Endothelial cell of umbilical vein (primary cell): ENCODE measurements around the gene ZC3H12C. TPM values are rescaled to one million over a fixed set of nuclear protein-coding genes. Genes with fewer than 3 reads are reported as not detected.

Experiments
- BruUV-seq: library from RNA; stranded (reverse); fragments of 400-500 nt; replicated peaks from 2 replicates; lab custom pipeline; 2021; lab: Mats Ljungman, UMichigan
- CTCF ChIA-PET: fragments of 300-600, 350-600 bp; sonication (Branson Sonifier 250); formaldehyde crosslinking; loops from one replicate; lab custom pipeline; 2021; ENCODE audit warnings: antibody characterized with exemption, inconsistent platforms; lab: Charles Lee
- POLR2A ChIA-PET: fragments of 300-600, 350-600 bp; sonication (Branson Sonifier 250); formaldehyde crosslinking; loops from one replicate; lab custom pipeline; 2021; ENCODE audit warnings: antibody characterized with exemption, inconsistent platforms; lab: Charles Lee
- DNase-seq: peaks from one replicate; pipeline ENCODE4 v3.0.0-alpha.2; 2011; ENCODE audit warnings: low read depth, low spot score
- FAIRE-seq: peaks from 2 replicates; lab custom pipeline; 2011; peaks lifted over from hg19 to GRCh38; lab: Jason Lieb, UNC
- H2AFZ ChIP-seq: 2 replicates; pipeline ENCODE4 v1.6.0; 2012; ENCODE audit warnings: low read depth, low read length, control low read depth, inconsistent platforms
- H3K27ac ChIP-seq: 2 replicates; pipeline ENCODE4 v1.5.1; 2011; ENCODE audit warnings: low read depth, mild to moderate bottlenecking, control low read depth, low read length, moderate library complexity; ENCODE audit not compliant: insufficient read depth
- H3K27me3 ChIP-seq, 2 experiments: 2 replicates each; pipeline versions ENCODE4 v1.6.0 to v1.6.1; 2011; ENCODE audit warnings: low read length in 2 of 2, mixed read lengths in 1 of 2; ENCODE audit not compliant: control insufficient read depth in 2 of 2, insufficient read depth in 2 of 2
- H3K36me3 ChIP-seq, 2 experiments: 2 replicates in 1 of 2; 3 replicates in 1 of 2; pipeline ENCODE4 v1.5.1; 2011; ENCODE audit warnings: low read length in 2 of 2, mild to moderate bottlenecking in 1 of 2, moderate library complexity in 1 of 2; ENCODE audit not compliant: control insufficient read depth in 2 of 2, insufficient read depth in 2 of 2; ENCODE audit errors: extremely low read depth in 1 of 2
- H3K4me1 ChIP-seq: 3 replicates; pipeline ENCODE4 v1.5.1; 2011; ENCODE audit warnings: mild to moderate bottlenecking, low read length; ENCODE audit not compliant: control insufficient read depth, insufficient read depth; ENCODE audit errors: extremely low read depth
- H3K4me2 ChIP-seq: 2 replicates; pipeline ENCODE4 v1.6.1; 2011; ENCODE audit warnings: low read length, control low read depth, mixed read lengths; ENCODE audit not compliant: insufficient read depth
- H3K4me3 ChIP-seq, 3 experiments: fragments of 200-600 bp in 1 of 3; sonication (generic), shearing (Covaris generic) in 1 of 3; replicated peaks in 1 of 3; 2 replicates each; pipeline ENCODE4 v1.5.1; 2011 to 2016; ENCODE audit warnings: control low read depth in 3 of 3, low read length in 3 of 3, mild to moderate bottlenecking in 2 of 3, inconsistent platforms in 1 of 3, low read depth in 1 of 3, moderate library complexity in 1 of 3; ENCODE audit not compliant: insufficient read depth in 1 of 3
- H3K79me2 ChIP-seq: 2 replicates; pipeline ENCODE4 v1.6.0; 2012; ENCODE audit warnings: low read length, inconsistent platforms; ENCODE audit not compliant: control insufficient read depth, insufficient read depth
- H3K9ac ChIP-seq: replicated peaks from 2 replicates; pipeline ENCODE3; 2011; ENCODE audit warnings: low read length, control low read depth; ENCODE audit not compliant: insufficient read depth; ENCODE audit errors: extremely low read depth
- H3K9me1 ChIP-seq: replicated peaks from 3 replicates; pipeline ENCODE4 v1.6.0; 2011; ENCODE audit warnings: mild to moderate bottlenecking, low read length; ENCODE audit not compliant: control insufficient read depth, insufficient read depth; ENCODE audit errors: extremely low read depth
- H3K9me3 ChIP-seq: replicated peaks from 2 replicates; pipeline ENCODE4 v1.5.1; 2012; ENCODE audit warnings: low read length, inconsistent platforms; ENCODE audit not compliant: control insufficient read depth, insufficient read depth
- H4K20me1 ChIP-seq: replicated peaks from 2 replicates; pipeline ENCODE3; 2011; ENCODE audit warnings: mild to moderate bottlenecking, low read length; ENCODE audit not compliant: control insufficient read depth, insufficient read depth; ENCODE audit errors: extremely low read depth
- EZH2 ChIP-seq: IDR thresholded peaks from 2 replicates; pipeline ENCODE4 v1.6.1; 2012; ENCODE audit warnings: borderline replicate concordance, low read depth, mild to moderate bottlenecking, moderate library complexity, low read length, inconsistent platforms; ENCODE audit not compliant: severe bottlenecking
- FOS ChIP-seq: IDR thresholded peaks from 2 replicates; pipeline ENCODE4 v1.6.1; 2011; ENCODE audit warnings: mild to moderate bottlenecking, low read length, moderate library complexity, borderline replicate concordance; ENCODE audit not compliant: insufficient read depth
- GATA2 ChIP-seq: IDR thresholded peaks from 2 replicates; pipeline ENCODE4 v1.7.0; 2011; ENCODE audit warnings: low read depth, mild to moderate bottlenecking, moderate library complexity, mixed read lengths, low read length; ENCODE audit not compliant: insufficient read length, insufficient read depth
- JUN ChIP-seq: IDR thresholded peaks from 2 replicates; pipeline ENCODE4 v1.6.1; 2011; ENCODE audit warnings: borderline replicate concordance, low read depth; ENCODE audit not compliant: insufficient read length, insufficient read depth
- MYC ChIP-seq: IDR thresholded peaks from one replicate; pipeline ENCODE4 v1.6.1; 2011; ENCODE audit warnings: mild to moderate bottlenecking, low read depth, low read length
- POLR2AphosphoS5 ChIP-seq: IDR thresholded peaks from 2 replicates; pipeline ENCODE4 v1.6.1; 2012; ENCODE audit warnings: low read depth, mild to moderate bottlenecking, control low read depth, low read length, moderate library complexity; ENCODE audit not compliant: insufficient read depth
- dilution Hi-C: fragments of 300-500 bp; cut with MboI; formaldehyde crosslinking; loops from one replicate; pipeline ENCODE4 v1.15.0; 2019; ENCODE audit warnings: low sequenced_read_pairs; ENCODE audit not compliant: extremely low pct_ligation_motif_present
- intact Hi-C: fragments of 100-400 bp; cut with micrococcal nuclease; formaldehyde crosslinking; loops from one replicate; pipeline ENCODE4 v1.10.0; 2022
- polyA plus RNA-seq, 4 experiments: library from polyadenylated mRNA; depleted of rRNA in 3 of 4; stranded (reverse) in 3 of 4; unstranded in 1 of 4; fragments of >200 nt; gene quantifications; 2 replicates each; pipeline versions ENCODE4 v1.2.1 to v1.2.3, GENCODE V29; 2011 to 2012; ENCODE audit warnings: missing spikeins in 1 of 4
- total RNA-seq: library from RNA; stranded (reverse); gene quantifications from 2 replicates; pipeline ENCODE4 v1.2.3, GENCODE V29; 2021
- TF ChIP-seq, protein P1 (sequence below), 2 donors: IDR thresholded peaks; 1 replicate in 1 of 2; 2 replicates in 1 of 2; pipeline ENCODE4 v1.5.1; 2011; ENCODE audit warnings: low read length in 2 of 2, mild to moderate bottlenecking in 2 of 2, moderate library complexity in 2 of 2, control low read depth in 1 of 2, inconsistent platforms in 1 of 2, low read depth in 1 of 2; ENCODE audit not compliant: insufficient read depth in 1 of 2; ENCODE audit errors: extremely low read depth in 1 of 2
- TF ChIP-seq, protein P2 (sequence below): IDR thresholded peaks from 2 replicates; pipeline ENCODE4 v1.6.1; 2011; ENCODE audit not compliant: insufficient read depth, insufficient read length

ZC3H12C gene
- total and polyA plus RNA-seq, 2 donors (not counting 3 experiments of a cell fraction or from before 2014, with no cell fraction given) = 5.5 to 14.7 TPM

DNA sequence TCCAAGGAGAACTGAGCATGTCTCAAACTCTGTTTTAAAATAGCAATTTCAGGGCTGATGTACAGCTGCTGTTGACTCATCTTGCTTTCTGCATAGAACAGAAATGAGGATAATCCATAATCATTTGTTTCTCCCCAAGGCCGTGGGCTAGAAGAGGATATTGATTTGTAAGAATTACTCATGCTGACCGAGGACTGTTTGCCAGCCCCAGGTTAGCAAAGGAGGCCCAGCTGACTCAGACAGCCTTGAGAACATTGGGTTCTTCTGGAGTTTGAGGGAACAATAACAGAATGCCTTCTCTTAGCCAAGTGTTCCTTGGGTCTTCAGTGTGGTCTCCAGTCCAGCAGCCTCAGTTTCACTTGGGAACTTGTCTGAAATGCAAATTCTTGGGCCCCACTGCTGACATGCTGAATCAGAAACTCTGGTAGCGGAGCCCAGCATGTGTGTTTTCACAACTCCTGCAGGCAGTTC lies 92.0 kb downstream of the ZC3H12C start:
- no peak overlapping the region for H3K4me3 ChIP-seq
- TF ChIP-seq MYC (no peak), EZH2 (no peak), GATA2 (no peak), JUN (no peak), POLR2AphosphoS5 (peak; percentile 50), FOS (peak; percentile 86)
- TF ChIP-seq, protein P1, sequence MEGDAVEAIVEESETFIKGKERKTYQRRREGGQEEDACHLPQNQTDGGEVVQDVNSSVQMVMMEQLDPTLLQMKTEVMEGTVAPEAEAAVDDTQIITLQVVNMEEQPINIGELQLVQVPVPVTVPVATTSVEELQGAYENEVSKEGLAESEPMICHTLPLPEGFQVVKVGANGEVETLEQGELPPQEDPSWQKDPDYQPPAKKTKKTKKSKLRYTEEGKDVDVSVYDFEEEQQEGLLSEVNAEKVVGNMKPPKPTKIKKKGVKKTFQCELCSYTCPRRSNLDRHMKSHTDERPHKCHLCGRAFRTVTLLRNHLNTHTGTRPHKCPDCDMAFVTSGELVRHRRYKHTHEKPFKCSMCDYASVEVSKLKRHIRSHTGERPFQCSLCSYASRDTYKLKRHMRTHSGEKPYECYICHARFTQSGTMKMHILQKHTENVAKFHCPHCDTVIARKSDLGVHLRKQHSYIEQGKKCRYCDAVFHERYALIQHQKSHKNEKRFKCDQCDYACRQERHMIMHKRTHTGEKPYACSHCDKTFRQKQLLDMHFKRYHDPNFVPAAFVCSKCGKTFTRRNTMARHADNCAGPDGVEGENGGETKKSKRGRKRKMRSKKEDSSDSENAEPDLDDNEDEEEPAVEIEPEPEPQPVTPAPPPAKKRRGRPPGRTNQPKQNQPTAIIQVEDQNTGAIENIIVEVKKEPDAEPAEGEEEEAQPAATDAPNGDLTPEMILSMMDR (IDR thresholded peaks at IDR 0.05; ENCODE audit: extremely low read depth in 1 of 2, insufficient read depth in 1 of 2, low read depth in 1 of 2, low read length in 2 of 2) = no peak
- TF ChIP-seq, protein P2, sequence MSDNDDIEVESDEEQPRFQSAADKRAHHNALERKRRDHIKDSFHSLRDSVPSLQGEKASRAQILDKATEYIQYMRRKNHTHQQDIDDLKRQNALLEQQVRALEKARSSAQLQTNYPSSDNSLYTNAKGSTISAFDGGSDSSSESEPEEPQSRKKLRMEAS = no peak
- no peaks in the 10 kb centered on the region for H3K9me1 ChIP-seq
- ChIA-PET CTCF (interaction anchor here (1.2 to 1.7 kb wide), 3 partner anchors 12 to 16 kb away, joined by 3 to 5 read pairs (median 3); no protein-coding TSS in a partner anchor), POLR2A (no interaction called here)
- no TSS peak for BruUV-seq
- H3K79me2 ChIP-seq = no peaks in the 10 kb centered on the region
- H2AFZ ChIP-seq = no peak overlapping the region
- peaks cover 11% of the 10 kb centered on the region for H3K4me1 ChIP-seq
- H4K20me1 ChIP-seq = no peaks in the 10 kb centered on the region
- FAIRE-seq (peak; percentile 85), DNase-seq (peak; percentile 47)
- H3K9ac ChIP-seq = no peak overlapping the region
- H3K27ac ChIP-seq = no peak overlapping the region
- H3K4me2 ChIP-seq = no peak overlapping the region
- no peaks in the 10 kb centered on the region for H3K9me3 ChIP-seq
- H3K27me3 ChIP-seq = no peaks in the 10 kb centered on the region
- no peaks in the 10 kb centered on the region for H3K36me3 ChIP-seq
- dilution Hi-C loops = no loop called here
- intact Hi-C loops = loop anchor here (2.0 kb wide), 1 partner anchor 24 kb away; no protein-coding TSS in a partner anchor
